Spleen (tissue), 7 donors: ENCODE measurements around the gene SMARCC2.

ENCODE experiments used
- CTCF ChIP-seq, 11 experiments: fragments of 200-600 bp in 7 of 11; fragments of 450-650 bp in 4 of 11; sonication (generic) in 4 of 11; IDR thresholded peaks in 8 of 11; conservative IDR thresholded peaks in 3 of 11; 1 replicate in 7 of 11; 2 replicates in 4 of 11; pipeline versions ENCODE4 v1.4.0 to v1.8.0; 2016 to 2021; ENCODE audit warnings: antibody characterized with exemption in 11 of 11, inconsistent platforms in 4 of 11, mild to moderate bottlenecking in 1 of 11
- POLR2AphosphoS5 ChIP-seq, 3 donors: sonication (generic); formaldehyde crosslinking; IDR thresholded peaks; one replicate each; pipeline ENCODE4 v1.5.1; 2017; ENCODE audit warnings: antibody characterized with exemption in 3 of 3
- donor health status: DM: no; HTN: no; CAD: no; lungs with moderate emphysema.
- donor health status: DM: no; HTN: no; CAD: no.
- donor health status: DM: no; HTN: no; CAD: no.

DNA sequence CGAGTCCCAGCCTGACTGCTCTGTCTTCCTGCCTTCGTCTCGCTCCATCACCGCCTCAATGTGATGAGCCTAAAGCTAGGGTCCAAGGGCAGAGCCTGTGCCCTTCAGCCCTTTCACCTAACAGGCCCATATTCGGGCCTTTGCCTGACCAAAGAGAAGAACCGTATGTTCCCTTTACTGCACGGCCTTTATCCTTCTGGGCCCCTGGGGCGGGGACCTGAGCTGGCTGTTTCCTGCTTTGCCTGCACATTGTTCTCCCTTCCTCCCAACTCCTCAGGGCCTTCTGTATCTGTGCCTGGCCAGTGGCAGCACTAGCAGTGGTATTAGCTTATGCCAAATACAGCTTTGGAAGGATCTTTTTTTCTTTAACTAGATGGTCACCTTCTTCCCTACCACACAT, 45.4 kb downstream of the SMARCC2 start:
- TF ChIP-seq CTCF (IDR thresholded peaks at IDR 0.05 in 8 of 11, conservative IDR thresholded peaks at IDR 0.05 in 3 of 11) (no peak), POLR2AphosphoS5 (IDR thresholded peaks at IDR 0.05) (peak; percentile 24 to 79 (median 76))
